NOMO-1 treated with DMSO at 0.1 percent for 48 hours (cell line): ENCODE data around the gene IFT20.
"Not testable (repeated sequence)": the region's sequence is repeated elsewhere in the genome, so short reads cannot be mapped to it uniquely, and the experiment has no call there.

Source experiments
- DNase-seq: peaks from one replicate; lab custom pipeline; 2025; ENCODE audit not compliant: unreplicated experiment; lab: John Stamatoyannopoulos, UW

The IFT20 gene

DNA sequence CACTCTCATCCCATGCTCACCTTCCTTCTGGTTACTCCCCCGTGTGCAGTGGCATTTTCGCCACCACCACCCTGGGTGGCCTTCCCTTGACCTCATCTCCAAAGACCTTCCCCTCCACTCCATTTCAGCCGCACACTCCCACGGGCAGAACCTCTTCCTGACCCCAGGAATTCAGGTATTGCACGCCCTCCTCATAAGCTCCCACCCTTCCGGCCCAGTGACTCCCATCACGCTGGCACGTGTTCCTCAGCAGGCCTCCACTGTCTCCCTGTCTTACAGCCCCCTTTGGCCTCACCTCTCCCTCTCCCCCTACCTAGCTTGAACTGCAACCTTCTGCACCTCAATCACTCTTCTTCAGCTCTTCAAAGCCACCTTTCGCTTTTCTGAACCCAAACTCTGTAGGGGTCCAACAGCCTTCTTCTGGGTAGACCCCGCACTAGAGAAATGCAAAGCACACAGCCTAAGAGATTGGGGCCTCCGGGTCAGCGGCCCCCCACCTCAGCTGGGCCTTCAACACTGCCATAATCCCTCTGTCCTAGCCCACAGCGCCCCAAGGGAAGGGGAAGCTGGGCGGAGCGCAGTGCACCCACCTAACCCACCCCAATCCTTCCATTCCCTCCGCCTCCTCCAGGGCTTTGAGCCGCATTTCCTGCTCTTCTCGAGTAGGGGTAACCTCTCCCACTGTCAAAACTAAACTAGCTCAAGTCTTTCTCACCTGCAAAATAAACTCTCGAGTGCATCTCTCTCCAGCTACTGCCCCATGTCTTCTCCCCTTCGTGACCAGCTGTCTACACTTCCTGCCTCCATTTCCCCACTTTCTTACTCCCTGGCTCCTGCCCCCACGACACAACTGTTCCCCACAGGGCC lies 17.9 kb downstream of the IFT20 start:
- no peak for DNase-seq

DNA sequence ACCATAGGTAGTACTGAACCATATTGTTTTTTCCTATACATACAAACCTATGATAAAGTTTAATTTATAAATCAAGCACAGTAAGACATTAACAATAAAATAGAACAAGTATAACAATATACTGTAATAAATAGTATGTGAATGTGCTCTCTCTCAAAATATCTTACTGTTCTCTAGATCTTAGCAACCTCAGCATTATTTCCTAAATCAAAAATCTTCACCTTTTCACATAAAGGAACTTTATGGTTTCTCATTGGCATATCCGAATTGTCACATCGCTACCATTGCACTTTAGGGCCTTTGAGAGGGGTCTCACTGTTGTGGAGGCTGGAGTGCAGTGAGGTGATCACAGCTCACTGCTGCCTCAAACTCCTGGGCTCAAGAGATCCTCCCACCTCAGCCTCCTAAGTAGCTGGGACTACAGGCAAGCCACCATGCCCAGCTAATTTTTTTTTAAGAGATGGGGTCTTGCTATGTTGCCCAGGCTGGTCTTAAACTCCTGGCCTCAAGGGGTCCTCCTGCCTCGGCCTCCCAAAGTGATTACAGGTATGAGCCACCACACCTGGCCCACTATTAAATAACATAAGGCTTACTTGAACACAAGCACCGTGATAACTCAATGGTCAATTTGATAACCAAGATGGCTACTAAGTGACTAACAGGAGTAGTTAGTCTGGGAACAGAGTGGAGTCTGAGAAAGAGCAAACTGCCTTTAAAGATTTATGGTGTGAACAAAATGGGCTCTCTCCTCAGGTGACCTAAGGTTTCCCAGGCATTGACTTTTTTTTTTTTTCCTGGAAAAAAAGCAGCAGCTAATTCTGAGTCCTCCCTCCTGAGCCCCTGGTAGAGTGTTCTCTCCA lies 19.2 kb downstream of the IFT20 start:
- DNase-seq = no peak

DNA sequence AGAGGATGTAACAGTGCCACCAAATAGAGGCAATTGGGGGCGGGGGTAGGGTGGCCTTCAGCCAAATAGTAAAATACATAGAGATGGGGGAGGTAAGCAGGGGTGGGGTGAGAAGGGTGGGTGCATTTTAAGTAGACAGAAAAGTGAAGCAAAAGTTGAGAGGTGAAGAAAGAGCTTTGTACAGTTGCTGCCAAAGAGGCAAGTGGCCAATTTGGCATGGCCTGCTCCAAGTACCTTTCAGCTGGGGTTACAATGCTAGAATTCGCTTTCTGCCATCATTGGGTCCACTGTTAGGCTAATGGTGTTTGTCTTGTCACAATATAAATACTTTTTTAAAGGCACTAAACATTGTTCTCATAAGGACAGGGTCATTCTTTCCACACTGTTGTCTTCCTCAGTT lies 21.4 kb downstream of the IFT20 start:
- no peak for DNase-seq

DNA sequence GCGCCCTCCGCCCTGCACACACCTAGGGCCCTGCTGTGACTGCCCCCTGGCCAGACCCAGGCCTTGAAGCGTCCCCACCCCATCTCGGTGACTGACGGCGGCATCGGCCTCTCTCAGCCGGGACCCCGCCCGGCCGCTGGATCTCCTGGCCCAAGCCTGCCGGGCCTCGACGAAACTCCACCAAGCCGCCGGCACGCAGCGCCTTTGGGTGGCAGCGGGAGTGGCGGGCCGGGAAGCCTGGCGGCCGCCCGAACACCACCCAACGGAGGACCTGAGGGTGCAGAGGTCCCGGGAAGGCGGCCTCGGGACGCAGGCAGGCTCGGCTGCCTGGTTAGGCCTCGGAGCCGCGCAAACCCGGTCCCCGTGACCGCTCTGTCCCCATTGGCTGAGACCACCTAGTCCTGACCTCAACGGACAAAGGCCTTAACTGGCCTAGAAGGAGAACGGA lies 28.3 kb downstream of the IFT20 start:
- no peak for DNase-seq

DNA sequence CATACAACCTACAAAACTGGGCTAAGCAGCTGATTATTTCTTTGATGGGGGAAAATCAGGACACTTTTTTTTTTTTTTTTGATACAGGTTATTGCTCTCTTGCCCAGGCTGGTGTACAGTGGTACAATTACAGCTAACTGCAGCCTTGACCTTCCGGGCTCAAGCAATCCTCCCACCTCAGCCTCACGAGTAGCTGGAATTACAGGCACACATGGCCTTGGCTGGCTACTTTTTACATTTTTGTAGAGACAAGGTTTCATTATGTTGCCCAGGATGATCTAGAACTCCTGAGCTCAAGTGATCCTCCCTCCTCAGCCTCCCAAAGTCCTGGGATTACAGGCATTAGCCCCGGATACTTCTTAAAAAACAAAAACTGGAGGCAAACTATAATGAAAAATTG lies 36.8 kb downstream of the IFT20 start:
- no peak for DNase-seq

DNA sequence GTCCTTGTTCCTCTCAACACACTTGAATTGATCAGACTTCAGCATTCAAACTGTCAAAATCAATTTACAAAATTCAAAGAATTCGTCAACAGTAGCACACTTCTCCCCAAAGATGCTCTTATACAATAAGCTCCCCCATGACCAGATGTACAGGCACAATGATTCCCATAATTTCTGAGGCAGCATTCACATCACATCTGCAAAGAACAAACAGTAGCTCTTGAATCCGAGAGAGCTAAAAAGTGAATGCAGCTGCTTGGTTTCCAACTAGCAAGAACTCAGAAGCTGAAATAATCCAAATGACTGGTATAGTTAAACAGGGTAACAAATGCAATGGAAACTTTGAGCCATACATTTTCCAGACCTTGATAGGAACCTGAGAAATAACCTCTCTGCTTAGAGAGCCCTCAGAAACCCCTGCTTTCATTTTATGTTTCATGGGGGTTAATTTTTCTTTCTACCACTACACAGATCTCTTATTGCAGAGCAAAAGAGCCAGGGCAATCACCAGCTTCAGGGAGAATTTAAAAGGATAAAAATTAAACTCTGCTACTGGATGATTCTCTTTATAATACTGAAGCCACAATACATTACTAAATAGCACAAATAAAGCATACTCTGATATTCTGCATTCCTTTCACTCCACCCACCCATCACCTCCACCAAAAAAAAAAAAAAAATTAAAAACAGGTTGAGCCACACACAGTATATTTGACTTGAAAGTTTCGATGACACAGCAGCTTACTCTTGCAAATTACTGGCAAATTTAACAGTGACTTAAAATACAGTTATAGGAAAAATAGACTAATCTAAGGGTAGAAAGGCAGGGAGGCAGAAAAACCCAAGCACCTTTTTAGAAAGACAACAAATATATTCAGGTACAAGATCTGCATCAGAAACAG lies 39.3 kb downstream of the IFT20 start:
- DNase-seq = no peak

DNA sequence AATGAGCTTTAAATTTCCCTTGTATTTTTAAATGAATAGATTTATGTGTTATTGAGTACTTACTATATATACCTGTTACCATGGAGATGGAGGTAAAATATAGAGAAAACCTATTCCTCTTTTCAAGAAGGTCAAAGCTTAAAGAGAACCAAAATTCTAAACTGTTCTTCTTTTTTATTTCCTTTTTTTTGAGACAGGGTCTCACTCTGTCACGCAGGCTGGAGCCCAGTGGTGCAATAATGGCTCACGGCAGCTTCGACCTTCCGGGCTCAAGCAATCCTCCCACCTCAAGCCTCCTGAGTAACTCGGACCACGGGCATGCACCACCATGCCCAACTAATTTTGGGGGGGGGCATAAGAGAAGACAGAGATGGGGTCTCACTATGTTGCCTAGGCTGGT lies 41.3 kb downstream of the IFT20 start:
- peak; percentile 95 for DNase-seq

DNA sequence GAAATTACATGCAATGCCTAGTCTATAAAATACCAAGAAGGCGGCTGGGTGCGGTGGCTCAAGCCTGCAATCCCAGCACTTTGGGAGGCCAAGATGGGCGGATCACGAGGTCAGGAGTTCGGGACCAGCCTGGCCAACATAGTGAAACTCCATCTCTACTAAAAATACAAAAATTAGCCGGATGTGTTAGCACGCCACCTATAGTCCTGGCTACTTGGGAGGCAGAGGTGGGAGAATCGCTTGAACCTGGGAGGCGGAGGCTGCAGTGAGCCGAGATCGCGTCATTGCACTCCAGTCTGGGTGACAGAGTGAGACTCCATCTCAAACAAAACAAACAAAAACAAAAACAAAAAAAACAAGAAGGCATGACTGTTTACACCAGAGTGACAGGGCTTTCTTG lies 42.4 kb downstream of the IFT20 start:
- not testable (repeated sequence) for DNase-seq

DNA sequence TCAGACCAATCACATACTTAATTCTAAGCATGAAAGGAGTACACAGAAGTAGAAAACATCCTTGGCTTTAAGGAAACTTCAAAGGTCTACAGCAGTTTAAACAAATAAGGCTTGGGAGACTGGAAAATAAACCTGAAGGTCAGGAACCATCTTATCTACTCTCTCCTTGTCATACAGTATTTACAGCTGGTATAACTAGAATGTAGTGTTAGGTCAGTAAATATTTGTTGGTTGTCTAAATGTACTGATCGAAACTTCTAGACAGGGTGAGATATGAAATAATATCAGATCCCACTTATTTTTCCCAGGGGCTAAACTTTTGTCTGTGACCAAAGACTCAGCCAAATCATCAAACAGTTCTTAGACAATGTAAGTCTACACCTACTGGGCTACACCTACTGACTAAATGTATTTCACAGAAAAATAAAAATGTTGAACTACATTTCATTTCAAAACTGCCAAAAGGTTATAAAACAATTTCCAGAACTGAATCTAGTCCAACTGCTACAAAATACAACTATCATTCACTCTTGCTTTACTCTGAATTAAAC lies 43.4 kb downstream of the IFT20 start:
- no peak for DNase-seq

DNA sequence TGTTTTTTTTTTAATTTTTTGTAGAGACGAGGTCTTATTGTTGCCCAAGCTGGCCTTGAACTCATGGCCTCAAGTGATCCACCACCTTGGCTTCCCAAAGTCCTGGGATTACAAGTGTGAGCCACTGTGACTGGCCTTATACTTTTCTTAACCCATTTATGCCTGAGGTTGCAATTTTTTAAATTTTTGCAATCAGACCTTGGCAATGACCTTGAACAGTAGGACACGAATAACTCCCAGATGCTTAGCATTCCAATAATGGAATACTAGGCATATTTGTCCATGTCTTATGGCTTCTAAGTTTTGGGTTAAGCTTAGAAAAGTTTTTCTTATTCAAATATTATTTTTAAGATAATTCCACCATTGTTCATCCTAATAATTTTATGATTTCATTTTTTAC lies 44.6 kb downstream of the IFT20 start:
- DNase-seq = no peak

DNA sequence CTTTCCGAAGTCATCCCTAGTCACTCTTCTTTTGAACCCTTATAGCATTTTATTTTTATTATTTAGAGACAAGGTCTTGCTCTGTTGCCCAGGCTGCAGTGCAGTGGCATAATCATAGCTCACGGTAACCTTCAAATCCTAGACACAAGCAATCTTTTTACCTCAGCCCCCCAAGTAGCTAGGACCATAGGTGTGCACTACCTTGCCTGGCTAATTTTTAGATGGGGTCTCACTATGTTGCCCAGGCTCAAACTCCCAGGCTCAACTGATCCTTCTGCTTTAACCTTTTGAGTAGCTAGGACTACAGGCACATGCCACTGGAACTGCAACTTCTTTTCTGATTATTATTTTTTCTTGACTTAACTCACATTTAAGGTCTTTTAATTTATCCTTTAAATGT lies 49.3 kb downstream of the IFT20 start:
- DNase-seq = no peak

DNA sequence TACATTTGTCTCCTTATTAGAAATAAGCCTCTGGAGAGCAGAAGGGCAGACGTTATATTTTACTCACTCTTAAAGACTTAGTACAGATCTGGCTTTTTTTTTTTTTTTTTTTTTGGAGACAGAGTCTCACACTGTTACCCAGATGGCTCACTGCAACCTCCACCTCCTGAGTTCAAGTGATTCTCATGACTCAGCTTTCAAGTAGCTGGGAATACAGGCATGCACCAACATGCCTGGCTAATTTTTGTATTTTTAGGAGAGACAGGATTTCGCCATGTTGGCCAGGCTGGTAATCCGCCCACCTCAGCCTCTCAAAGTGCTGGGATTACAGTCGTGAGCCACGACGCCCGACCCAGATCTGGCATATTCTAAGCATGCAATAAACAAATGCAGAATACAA lies 52.7 kb downstream of the IFT20 start:
- no peak for DNase-seq

DNA sequence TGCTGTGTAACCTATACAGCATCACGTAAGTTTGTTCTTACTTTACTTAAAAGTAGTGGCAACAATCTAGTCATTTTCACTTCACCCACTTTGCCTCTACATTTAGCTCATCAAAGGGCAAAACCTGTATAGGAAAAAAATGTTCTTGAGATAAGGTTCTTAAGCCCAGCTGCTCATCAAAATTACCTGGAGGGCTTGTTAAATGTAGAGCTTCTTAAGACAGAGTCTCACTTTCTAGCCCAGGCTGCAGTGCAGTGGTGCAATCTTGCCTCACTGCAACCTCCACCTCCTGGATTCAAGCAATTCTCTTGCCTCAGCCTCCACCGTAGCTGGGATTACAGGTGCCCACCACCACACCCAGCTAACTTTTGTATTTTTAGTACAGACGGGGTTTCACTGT lies 54.4 kb downstream of the IFT20 start:
- DNase-seq = no peak

DNA sequence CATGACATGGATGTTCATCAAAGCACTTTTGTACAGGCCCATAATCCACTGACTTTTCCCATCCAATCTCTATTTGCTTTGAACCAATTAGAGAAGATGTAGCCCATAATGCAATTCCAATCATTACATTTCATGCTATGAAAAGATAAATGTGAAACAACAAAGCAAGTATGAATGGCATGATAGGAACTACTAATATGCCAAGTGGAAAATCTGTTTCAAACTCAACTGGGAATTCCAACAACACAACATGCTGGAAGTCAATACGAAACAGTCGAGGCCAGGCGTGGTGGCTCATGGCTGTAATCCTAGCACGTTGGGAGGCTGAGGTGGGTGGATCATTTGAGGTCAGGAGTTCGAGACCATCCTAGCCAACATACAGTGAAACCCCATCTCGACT lies 55.9 kb downstream of the IFT20 start:
- no peak for DNase-seq
